Osteoblast (primary cell): ENCODE data around the gene LETM1. TPM values are rescaled to one million over a fixed set of nuclear protein-coding genes. Genes with fewer than 3 reads are reported as not detected.

Source experiments
- DNase-seq: peaks from one replicate; pipeline ENCODE4 v3.0.0; 2011; ENCODE audit warnings: low spot score, mixed read lengths; ENCODE audit not compliant: insufficient read length; ENCODE audit errors: missing footprints
- H2AFZ ChIP-seq: 2 replicates; pipeline ENCODE4 v1.6.0; 2011; ENCODE audit warnings: mild to moderate bottlenecking, low read length
- H3K27ac ChIP-seq: 2 replicates; pipeline ENCODE4 v1.5.1; 2011; ENCODE audit warnings: mild to moderate bottlenecking, low read depth, low read length, moderate library complexity
- H3K27me3 ChIP-seq: 2 replicates; pipeline ENCODE4 v1.6.0; 2012; ENCODE audit warnings: mild to moderate bottlenecking, control low read depth, inconsistent platforms, low read length, moderate library complexity; ENCODE audit not compliant: insufficient read depth
- H3K36me3 ChIP-seq: 2 replicates; pipeline ENCODE4 v1.5.1; 2011; ENCODE audit warnings: mild to moderate bottlenecking, low read length, control low read depth, moderate library complexity; ENCODE audit not compliant: insufficient read depth
- H3K4me1 ChIP-seq: 2 replicates; pipeline ENCODE4 v1.5.1; 2011; ENCODE audit warnings: mild to moderate bottlenecking, low read length, control low read depth, moderate library complexity; ENCODE audit not compliant: insufficient read depth
- H3K4me2 ChIP-seq: 2 replicates; pipeline ENCODE4 v1.6.0; 2011; ENCODE audit warnings: mild to moderate bottlenecking, low read length; ENCODE audit not compliant: insufficient read depth
- H3K4me3 ChIP-seq: fragments of 200-600 bp; sonication (generic); 3 replicates; pipeline ENCODE4 v1.5.1; 2012; ENCODE audit warnings: mild to moderate bottlenecking, low read length, inconsistent platforms; ENCODE audit not compliant: insufficient read depth
- H3K79me2 ChIP-seq: 2 replicates; pipeline ENCODE4 v1.6.0; 2012; ENCODE audit warnings: mild to moderate bottlenecking, low read length, control low read depth, inconsistent platforms; ENCODE audit not compliant: insufficient read depth
- H3K9me3 ChIP-seq: 2 replicates; pipeline ENCODE4 v1.5.1; 2011; ENCODE audit warnings: low read depth, low read length, control low read depth
- H4K20me1 ChIP-seq: 2 replicates; pipeline ENCODE4 v1.6.0; 2012; ENCODE audit warnings: mild to moderate bottlenecking, low read length, control low read depth; ENCODE audit not compliant: insufficient read depth
- total RNA-seq: library from RNA; depleted of rRNA; stranded (reverse); fragments of >200 nt; gene quantifications from 2 replicates; pipeline ENCODE4 v1.2.3, GENCODE V29; 2012
- TF ChIP-seq, protein P1 (sequence below): IDR thresholded peaks from 2 replicates; pipeline ENCODE4 v1.5.1; 2011; ENCODE audit warnings: mild to moderate bottlenecking, low read depth, low read length, moderate library complexity; ENCODE audit errors: extremely low read depth

LETM1 gene
- total RNA-seq, 1 donor = 75.3 TPM

- no peaks in the 10 kb centered on the region for H3K27me3 ChIP-seq
- no peak overlapping the region for H3K27ac ChIP-seq
- H2AFZ ChIP-seq = no peak overlapping the region
- H4K20me1 ChIP-seq = peaks cover 1% of the 10 kb centered on the region
- no peaks in the 10 kb centered on the region for H3K4me1 ChIP-seq
- peaks cover 99% of the 10 kb centered on the region for H3K79me2 ChIP-seq
- H3K4me2 ChIP-seq = no peak overlapping the region
- no peak for DNase-seq
- TF ChIP-seq, protein P1, sequence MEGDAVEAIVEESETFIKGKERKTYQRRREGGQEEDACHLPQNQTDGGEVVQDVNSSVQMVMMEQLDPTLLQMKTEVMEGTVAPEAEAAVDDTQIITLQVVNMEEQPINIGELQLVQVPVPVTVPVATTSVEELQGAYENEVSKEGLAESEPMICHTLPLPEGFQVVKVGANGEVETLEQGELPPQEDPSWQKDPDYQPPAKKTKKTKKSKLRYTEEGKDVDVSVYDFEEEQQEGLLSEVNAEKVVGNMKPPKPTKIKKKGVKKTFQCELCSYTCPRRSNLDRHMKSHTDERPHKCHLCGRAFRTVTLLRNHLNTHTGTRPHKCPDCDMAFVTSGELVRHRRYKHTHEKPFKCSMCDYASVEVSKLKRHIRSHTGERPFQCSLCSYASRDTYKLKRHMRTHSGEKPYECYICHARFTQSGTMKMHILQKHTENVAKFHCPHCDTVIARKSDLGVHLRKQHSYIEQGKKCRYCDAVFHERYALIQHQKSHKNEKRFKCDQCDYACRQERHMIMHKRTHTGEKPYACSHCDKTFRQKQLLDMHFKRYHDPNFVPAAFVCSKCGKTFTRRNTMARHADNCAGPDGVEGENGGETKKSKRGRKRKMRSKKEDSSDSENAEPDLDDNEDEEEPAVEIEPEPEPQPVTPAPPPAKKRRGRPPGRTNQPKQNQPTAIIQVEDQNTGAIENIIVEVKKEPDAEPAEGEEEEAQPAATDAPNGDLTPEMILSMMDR = no peak
- H3K4me3 ChIP-seq = no peak overlapping the region
- no peaks in the 10 kb centered on the region for H3K9me3 ChIP-seq
- H3K36me3 ChIP-seq = no peaks in the 10 kb centered on the region
Observed at GRCh38 chr4:1890979-1891570, 35.1 kb upstream of the LETM1 start.

DNA sequence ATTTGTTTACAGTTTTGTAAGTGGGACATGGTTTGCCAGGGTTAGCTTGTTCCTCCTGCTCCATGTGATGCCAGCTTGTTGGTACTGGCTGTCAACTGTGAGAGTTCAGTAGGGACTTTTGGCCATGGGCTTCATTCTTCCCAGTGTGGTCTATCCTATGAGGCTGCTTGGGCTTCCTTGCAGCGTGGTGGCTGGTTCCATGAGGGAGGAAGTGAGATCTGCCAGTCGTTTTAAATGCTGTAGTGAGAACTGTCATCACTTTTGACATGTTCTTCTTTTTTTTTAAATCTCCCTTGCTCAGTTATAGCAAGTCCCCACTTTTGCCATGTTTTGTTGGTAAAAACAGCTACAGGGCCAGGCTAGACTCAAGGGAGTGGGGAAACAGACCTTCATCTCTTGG, 31.1 kb upstream of the LETM1 start:
- Histone ChIP-seq H4K20me1 (peaks cover 7% of the 10 kb centered on the region), H3K4me1 (no peaks in the 10 kb centered on the region), H3K4me2 (no peak overlapping the region), H3K4me3 (no peak overlapping the region), H3K9me3 (no peaks in the 10 kb centered on the region), H3K36me3 (no peaks in the 10 kb centered on the region), H3K79me2 (peaks cover 99% of the 10 kb centered on the region), H3K27ac (no peak overlapping the region), H2AFZ (no peak overlapping the region), H3K27me3 (no peaks in the 10 kb centered on the region)
- DNase-seq = no peak
- TF ChIP-seq, protein P1 = no peak

DNA sequence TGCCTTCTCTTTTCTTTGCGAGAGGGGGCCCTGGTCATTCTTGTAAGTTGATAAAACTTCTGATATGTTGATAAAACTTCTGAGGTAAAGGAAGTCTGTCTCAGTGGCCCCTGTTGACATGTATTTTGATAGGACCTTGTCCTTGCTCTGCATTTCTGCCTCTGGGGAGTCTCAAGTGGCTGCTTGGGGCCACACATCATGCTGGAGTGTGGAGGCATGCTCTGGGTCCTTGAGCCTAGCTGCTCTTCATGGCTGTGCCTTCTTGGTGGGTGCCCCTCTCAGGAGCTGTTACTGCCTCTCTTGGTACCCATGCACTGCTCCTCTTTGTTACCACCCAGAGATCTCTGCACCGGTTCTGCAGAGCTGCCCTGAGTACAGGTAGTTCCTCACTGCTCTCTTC, 29.5 kb upstream of the LETM1 start:
- H3K4me1 ChIP-seq = no peaks in the 10 kb centered on the region
- H3K79me2 ChIP-seq = peaks cover 99% of the 10 kb centered on the region
- TF ChIP-seq, protein P1 = no peak
- H3K36me3 ChIP-seq = no peaks in the 10 kb centered on the region
- H3K9me3 ChIP-seq = no peaks in the 10 kb centered on the region
- H4K20me1 ChIP-seq = peaks cover 10% of the 10 kb centered on the region
- H3K27ac ChIP-seq = no peak overlapping the region
- no peak overlapping the region for H2AFZ ChIP-seq
- H3K27me3 ChIP-seq = no peaks in the 10 kb centered on the region
- DNase-seq = no peak
- no peak overlapping the region for H3K4me3 ChIP-seq
- no peak overlapping the region for H3K4me2 ChIP-seq

DNA sequence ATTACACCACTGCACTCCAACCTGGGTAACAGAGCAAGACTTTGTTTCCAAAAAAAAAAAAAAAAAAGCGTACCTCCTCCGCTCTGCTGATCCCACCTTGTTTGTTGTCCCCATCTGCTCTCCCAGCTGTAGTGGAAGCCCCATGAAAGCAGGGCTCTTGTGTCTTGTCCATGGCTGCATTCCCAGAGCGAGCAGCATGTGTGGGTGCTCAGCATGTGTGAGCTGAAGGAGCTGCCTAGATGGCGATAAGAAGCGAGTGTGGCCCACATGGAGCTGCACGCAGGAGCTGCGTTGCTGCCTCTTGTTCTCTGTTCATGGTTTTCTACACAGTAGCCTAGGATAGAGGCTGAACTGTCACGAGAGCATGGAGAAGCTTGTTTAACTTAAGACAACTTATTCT, 27.6 kb upstream of the LETM1 start:
- peaks cover 10% of the 10 kb centered on the region for H4K20me1 ChIP-seq
- H3K79me2 ChIP-seq = peaks cover 98% of the 10 kb centered on the region
- no peak for DNase-seq
- no peak overlapping the region for H3K4me2 ChIP-seq
- H2AFZ ChIP-seq = no peak overlapping the region
- H3K27ac ChIP-seq = no peak overlapping the region
- H3K4me1 ChIP-seq = peaks cover 1% of the 10 kb centered on the region
- no peaks in the 10 kb centered on the region for H3K36me3 ChIP-seq
- H3K9me3 ChIP-seq = no peaks in the 10 kb centered on the region
- H3K27me3 ChIP-seq = no peaks in the 10 kb centered on the region
- TF ChIP-seq, protein P1 = no peak
- no peak overlapping the region for H3K4me3 ChIP-seq
